HG02759 (cell line): Measurements from ENCODE around the gene THADA.
A peak's percentile ranks its signal among the peaks of the same experiment; 100 is the strongest.
"Not testable (repeated sequence)": the region's sequence is repeated elsewhere in the genome, so short reads cannot be mapped to it uniquely, and the experiment has no call there.

ENCODE experiments used
- ATAC-seq: cut with Tn5 transposase; IDR thresholded peaks from one replicate; pipeline ENCODE4 v1.9.1; 2021; ENCODE audit warnings: mild to moderate bottlenecking, moderate library complexity; ENCODE audit not compliant: unreplicated experiment

THADA gene

DNA sequence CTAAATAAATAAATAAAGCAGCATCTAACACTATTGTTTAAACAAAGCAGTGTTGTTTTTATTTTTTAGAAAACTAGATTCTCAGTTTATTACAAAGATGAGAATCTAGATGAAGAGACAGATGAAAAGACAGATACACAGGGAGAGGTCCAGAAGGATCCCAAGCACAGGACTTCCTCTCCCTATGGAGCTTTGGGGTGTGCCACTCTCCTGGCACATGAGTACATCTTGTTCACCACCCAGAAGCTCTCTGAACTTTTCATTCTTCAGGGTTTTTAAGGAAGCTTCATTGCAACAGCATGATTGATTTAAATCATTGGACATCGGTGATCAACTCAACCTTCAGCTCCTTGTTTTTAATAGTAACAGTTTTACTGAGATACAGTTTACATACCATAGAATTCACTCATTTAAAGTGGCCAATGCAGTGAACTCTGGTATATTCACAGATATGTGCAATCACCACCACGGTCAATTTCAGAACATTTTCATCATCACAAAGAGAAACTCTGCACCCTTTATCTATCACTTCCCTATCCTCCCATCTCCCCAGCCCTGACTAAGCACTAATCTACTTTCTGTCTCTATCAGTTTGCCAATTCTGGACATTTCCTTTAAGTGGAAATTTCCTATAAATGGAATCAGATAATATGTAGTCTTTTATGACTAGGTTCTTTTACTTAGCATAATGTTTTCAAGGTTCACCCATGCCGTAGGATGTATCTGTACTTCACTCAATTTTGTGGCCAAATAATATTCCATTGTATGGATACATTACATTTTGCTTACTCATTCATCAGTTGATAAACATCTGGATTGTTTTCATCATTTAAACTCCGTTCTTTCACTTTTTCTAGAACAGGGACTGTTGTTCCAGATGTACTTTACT lies 307.2 kb downstream of the THADA start:
- ATAC-seq, result no peak

DNA sequence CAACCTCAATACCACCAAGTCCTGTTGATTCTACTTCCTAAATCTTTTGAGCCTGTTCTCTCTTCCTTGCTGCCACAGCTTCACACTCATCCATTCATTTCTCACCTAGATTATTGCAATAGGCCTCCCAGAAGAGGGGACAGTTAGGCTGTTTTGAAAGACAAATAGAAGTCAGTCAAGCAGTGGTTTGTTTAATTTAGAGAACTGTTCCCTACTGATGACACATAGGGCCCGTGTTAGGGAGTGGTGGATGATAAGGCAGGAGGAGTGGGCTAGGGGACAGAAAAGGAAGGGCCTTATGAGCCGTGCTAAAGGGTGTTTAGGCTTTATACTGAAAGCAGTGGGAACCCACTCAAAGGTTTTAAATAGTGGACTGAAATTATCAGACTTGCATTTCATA lies 309.9 kb downstream of the THADA start:
- ATAC-seq, result no peak

- no peak for ATAC-seq
Observed at GRCh38 chr2:43284967-43285366, 310.9 kb downstream of the THADA start.

- not testable (repeated sequence) for ATAC-seq
Observed at GRCh38 chr2:43284347-43284746, 311.5 kb downstream of the THADA start.

- no peak for ATAC-seq
Observed at GRCh38 chr2:43280994-43281393, 314.8 kb downstream of the THADA start.

- no peak for ATAC-seq
Observed at GRCh38 chr2:43279317-43279840, 316.5 kb downstream of the THADA start.

GRCh38 chr2:43278564-43279220 lies 317.1 kb downstream of the THADA start:
- no peak for ATAC-seq

DNA sequence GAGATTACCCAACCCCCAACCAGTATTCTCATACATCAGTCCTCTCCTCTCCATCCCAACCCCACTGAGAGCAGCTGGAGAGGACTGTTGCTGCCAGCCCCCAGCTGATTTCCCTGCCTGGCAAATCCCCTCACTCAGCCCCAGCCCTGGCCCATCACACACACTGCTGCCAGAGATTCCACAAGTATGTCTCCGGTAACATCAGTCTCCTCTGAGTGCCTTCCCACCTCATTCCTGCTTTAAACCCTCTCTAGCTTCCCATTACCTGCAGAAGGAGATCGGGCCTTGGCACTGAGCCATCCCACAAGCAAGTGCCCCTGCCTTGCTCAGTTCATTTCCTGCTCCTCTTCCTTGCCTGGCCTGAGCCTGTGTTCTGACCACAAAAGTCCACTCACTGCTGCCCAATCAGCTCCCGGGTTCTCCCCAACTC lies 318.9 kb downstream of the THADA start:
- ATAC-seq, result no peak

DNA sequence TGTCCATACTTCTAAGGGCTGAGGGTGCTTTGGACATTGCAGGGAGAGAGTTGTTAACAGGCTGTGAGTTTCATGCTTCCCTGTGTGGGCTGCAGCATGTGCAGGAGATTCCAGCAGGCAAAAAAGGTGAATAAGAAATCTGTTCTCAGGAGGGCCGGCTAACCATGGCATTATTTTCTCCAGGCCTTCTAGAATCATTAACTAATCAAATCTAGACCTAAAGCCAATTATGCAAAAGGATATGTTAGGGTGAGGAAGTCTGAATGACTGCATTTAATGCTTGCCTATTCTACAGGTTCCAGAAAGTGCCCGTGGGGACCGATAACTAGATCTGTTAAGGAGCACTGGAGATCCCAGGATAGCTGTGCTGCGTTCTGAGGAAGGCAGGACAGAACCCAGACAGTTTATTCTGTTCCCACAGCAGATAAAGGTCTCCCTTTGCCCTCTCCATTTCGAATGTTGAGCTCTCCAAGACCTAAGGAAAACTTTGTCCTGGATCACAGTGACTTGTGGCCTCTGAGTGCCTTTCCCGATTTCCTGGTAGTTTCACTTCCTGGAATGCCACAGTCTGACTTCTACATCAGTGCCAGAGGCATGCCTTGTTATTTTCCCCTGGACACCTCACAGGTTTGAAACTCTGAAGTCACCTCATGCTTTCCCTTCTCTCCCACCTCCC lies 319.4 kb downstream of the THADA start:
- ATAC-seq, result no peak

GRCh38 chr2:43274721-43275120 lies 321.1 kb downstream of the THADA start:
- no peak for ATAC-seq

DNA sequence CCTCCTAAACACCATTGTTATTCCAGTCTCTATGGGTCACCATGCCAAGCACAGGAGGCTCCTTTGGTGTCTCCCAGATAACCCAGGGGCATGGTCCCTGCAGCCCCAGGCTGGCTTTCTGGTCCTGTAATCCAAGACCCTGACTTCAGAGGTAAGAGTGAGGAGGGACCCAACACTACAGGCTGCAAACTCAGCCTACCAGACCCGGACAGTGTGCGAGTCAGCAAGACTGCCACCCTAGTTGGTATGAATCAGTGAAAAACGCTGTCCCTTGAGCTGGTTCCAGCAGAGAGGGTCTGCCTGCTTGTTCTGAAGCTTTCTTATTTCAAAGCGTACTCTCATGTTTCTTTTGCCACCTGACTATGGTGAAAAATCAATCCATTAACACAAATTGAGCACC lies 321.8 kb downstream of the THADA start:
- no peak for ATAC-seq

- ATAC-seq, result peak; percentile 53
Observed at GRCh38 chr2:43273529-43273928, 322.3 kb downstream of the THADA start.

DNA sequence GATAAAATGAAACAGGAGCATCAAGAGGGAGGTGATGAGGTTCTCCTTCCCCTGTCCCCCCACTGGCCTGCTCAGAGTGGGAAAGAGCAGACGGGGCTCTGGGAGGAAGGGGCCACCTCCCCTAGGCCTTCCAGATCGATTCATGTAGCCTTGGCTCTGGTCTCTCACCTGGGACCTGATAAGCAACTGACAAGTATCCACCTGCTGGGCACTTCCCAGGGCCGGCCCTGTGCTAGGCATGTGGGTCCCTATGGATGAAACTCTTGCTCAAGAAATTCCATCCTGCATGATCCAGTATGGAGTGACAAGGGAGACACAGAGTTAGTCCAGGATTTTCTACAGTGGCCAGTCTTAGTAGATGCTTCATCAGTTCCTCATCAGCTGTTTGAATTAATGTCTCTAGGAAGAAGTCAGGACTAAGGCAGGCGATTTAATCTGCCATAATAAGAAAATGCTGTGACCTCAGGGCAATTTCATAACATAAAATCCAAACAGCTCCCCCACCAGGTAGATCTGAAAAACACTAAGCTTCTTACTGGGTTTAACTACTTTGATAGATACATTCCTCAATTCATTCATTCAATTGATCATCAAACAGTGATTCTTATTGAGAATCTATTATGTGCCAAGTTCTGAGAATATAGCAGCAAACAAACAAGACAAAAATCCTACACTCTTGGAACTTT lies 324.8 kb downstream of the THADA start:
- no peak for ATAC-seq

- ATAC-seq, result no peak
Observed at GRCh38 chr2:43270461-43270860, 325.4 kb downstream of the THADA start.

DNA sequence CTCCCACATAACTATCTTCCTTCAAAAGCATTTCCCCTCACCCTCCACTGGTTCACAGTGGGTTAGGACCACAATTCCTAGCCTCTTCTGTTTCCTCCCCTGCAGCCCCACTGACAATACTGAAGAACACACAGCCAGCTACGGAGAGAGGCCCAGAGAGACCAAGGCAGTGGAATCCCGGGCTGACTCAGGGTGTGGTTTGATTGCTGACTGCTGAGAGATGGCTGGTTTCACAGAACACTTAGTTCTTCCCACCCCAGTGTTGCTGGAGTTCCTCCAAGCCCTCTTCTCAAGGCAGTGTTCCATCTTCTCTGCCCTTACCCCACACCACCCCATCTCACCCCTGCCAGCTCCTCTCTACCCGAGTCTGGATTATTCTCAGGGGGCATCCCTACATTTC lies 326.1 kb downstream of the THADA start:
- ATAC-seq, result no peak

- ATAC-seq, result no peak
Observed at GRCh38 chr2:43269074-43269572, 326.7 kb downstream of the THADA start.

DNA sequence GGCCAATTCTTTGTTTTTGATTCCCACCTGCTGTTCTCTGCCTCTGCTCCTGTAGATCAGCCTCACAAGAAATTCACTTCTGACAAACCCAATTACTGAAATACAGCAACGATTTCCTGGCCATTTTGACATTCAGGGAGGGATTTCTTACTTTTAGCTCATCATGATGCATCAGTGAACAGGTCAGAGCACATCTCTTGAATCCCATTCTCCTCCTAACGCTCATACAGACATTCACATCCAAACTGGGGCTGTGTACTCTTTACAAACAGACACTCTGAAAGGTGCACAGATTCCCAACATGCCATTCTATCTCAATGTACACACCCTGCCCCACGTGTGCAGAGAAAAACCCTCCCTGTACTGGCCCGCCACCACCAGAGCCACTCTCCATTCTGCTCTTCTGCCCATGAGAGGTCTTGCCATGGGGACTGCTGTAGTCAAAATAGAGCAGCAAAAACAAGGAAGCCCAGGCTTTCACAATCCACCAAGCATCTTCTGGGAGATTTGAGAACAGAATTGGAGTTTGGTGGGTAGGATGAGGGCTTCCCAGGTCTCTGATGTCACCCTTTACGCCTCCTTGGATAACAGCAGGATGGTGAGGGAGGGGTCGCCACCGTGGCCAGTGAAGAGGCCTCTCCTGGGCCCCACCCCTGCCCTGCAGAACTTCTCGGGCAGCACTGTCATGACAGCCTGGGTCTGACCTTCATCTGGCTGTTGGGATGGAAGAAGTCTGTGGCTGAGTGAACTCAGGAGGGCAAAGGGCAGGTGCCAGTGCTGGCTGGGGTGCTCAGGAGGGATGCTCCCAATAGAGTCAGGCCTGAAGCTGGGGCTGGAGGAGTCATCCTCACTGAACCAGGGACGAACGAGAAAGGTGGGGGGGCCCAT lies 327.5 kb downstream of the THADA start:
- ATAC-seq, result no peak

- no peak for ATAC-seq
Observed at GRCh38 chr2:43267381-43267780, 328.5 kb downstream of the THADA start.

DNA sequence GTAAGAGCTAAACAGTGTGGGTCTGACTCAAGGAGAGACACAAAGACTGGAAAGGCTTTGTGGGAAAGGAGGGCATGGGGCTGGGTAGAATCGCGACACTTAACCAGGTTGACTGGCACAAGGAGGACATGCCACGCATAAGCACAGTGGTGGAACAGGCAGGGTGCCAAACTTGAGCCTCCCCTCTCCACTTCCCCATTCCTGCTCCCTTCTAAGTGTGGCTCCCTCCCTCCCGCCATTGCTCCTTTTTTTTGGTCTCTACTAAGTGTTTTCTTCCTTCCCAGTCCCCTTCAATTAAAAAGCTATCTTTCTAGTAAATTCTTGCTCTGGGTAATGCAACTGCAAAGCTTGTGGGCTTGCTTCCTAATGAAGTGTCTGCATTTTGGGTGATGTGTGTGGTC lies 329.1 kb downstream of the THADA start:
- no peak for ATAC-seq

GRCh38 chr2:43265421-43265820 lies 330.4 kb downstream of the THADA start:
- no peak for ATAC-seq
